ENCODE results near the gene FAM53A. TPM values are rescaled to one million over a fixed set of nuclear protein-coding genes. Genes with fewer than 3 reads are reported as not detected.

The FAM53A gene
- total RNA-seq, 1 experiment from 2014 or later: 3.1 TPM

GRCh38 chr4:1593881-1594345 is 90.2 kb downstream of the FAM53A start:
- no peak for ATAC-seq
- H3K9me3 ChIP-seq (ENCODE audit: low read length): no peaks in the 10 kb centered on the region

GRCh38 chr4:1593458-1593857 is 90.7 kb downstream of the FAM53A start:
- DNase-seq (no peak), ATAC-seq (no peak)
- Histone ChIP-seq H3K27ac (ENCODE audit: low read length) (no peak overlapping the region), H3K79me2 (ENCODE audit: low read length) (no peaks in the 10 kb centered on the region), H3K36me3 (ENCODE audit: low read depth, low read length) (no peaks in the 10 kb centered on the region), H4K20me1 (ENCODE audit: low read length) (no peaks in the 10 kb centered on the region), H3K9ac (ENCODE audit: low read length) (no peak overlapping the region), H3F3A (ENCODE audit: low read length, unreplicated experiment) (no peaks in the 10 kb centered on the region), H3K4me3 (ENCODE audit: low read length) (no peak overlapping the region), H3K9me2 (replicated peaks; ENCODE audit: low read length) (no peaks in the 10 kb centered on the region), H3K27me3 (ENCODE audit: low read length) (no peaks in the 10 kb centered on the region), H2AFZ (ENCODE audit: low read length) (no peak overlapping the region), H3K4me1 (ENCODE audit: insufficient read depth, low read length) (no peaks in the 10 kb centered on the region), H3K4me2 (ENCODE audit: low read length) (no peak overlapping the region), H3K9me3 (ENCODE audit: low read length) (no peaks in the 10 kb centered on the region)
- CTCF ChIA-PET: no interaction called here
- BruUV-seq (replicated peaks): no TSS peak
- TF ChIP-seq EZH2 (IDR thresholded peaks at IDR 0.05; ENCODE audit: low read length, unreplicated experiment): no peak
- no peak for TF ChIP-seq CTCF (conservative IDR thresholded peaks at IDR 0.05; ENCODE audit: low read depth, low read length)
- TF ChIP-seq EZH2phosphoT487 (IDR thresholded peaks at IDR 0.05; ENCODE audit: borderline replicate concordance, low read length): no peak
- POLR2A ChIA-PET (ENCODE audit: unreplicated experiment): no interaction called here
- intact Hi-C loops (cut with micrococcal nuclease): no loop called here

More at GRCh38 chr4:1593881-1594345, 90.2 kb downstream of the FAM53A start:
- TF ChIP-seq EZH2 (IDR thresholded peaks at IDR 0.05; ENCODE audit: low read length, unreplicated experiment): no peak
- no peak for TF ChIP-seq EZH2phosphoT487 (IDR thresholded peaks at IDR 0.05; ENCODE audit: borderline replicate concordance, low read length)
- no peak for TF ChIP-seq CTCF (conservative IDR thresholded peaks at IDR 0.05; ENCODE audit: low read depth, low read length)
- H3K4me3 ChIP-seq (ENCODE audit: low read length): no peak overlapping the region
- no peak overlapping the region for H3K27ac ChIP-seq (ENCODE audit: low read length)
- H3K36me3 ChIP-seq (ENCODE audit: low read depth, low read length): no peaks in the 10 kb centered on the region
- no peaks in the 10 kb centered on the region for H4K20me1 ChIP-seq (ENCODE audit: low read length)
- H3K4me1 ChIP-seq (ENCODE audit: insufficient read depth, low read length): no peaks in the 10 kb centered on the region
- H3F3A ChIP-seq (ENCODE audit: low read length, unreplicated experiment): no peaks in the 10 kb centered on the region
- BruUV-seq (replicated peaks): no TSS peak
- no peaks in the 10 kb centered on the region for H3K9me2 ChIP-seq (replicated peaks; ENCODE audit: low read length)
- intact Hi-C loops (cut with micrococcal nuclease): no loop called here
- no peaks in the 10 kb centered on the region for H3K79me2 ChIP-seq (ENCODE audit: low read length)
- H3K27me3 ChIP-seq (ENCODE audit: low read length): no peaks in the 10 kb centered on the region
- ChIA-PET POLR2A (ENCODE audit: unreplicated experiment) (no interaction called here), CTCF (no interaction called here)
- H2AFZ ChIP-seq (ENCODE audit: low read length): no peak overlapping the region
- no peak overlapping the region for H3K4me2 ChIP-seq (ENCODE audit: low read length)
- no peak for DNase-seq
- H3K9ac ChIP-seq (ENCODE audit: low read length): no peak overlapping the region

- Histone ChIP-seq H3K27ac (ENCODE audit: low read length) (no peak overlapping the region), H3K9me3 (ENCODE audit: low read length) (no peaks in the 10 kb centered on the region), H3K4me2 (ENCODE audit: low read length) (no peak overlapping the region), H3F3A (ENCODE audit: low read length, unreplicated experiment) (no peaks in the 10 kb centered on the region), H3K36me3 (ENCODE audit: low read depth, low read length) (no peaks in the 10 kb centered on the region), H3K9me2 (replicated peaks; ENCODE audit: low read length) (no peaks in the 10 kb centered on the region), H3K4me3 (ENCODE audit: low read length) (no peak overlapping the region), H2AFZ (ENCODE audit: low read length) (no peak overlapping the region), H3K79me2 (ENCODE audit: low read length) (no peaks in the 10 kb centered on the region), H3K4me1 (ENCODE audit: insufficient read depth, low read length) (no peaks in the 10 kb centered on the region), H3K9ac (ENCODE audit: low read length) (no peak overlapping the region), H4K20me1 (ENCODE audit: low read length) (no peaks in the 10 kb centered on the region), H3K27me3 (ENCODE audit: low read length) (no peaks in the 10 kb centered on the region)
- ATAC-seq (no peak), DNase-seq (no peak)
- intact Hi-C loops (cut with micrococcal nuclease): no loop called here
- CTCF ChIA-PET: no interaction called here
- no peak for TF ChIP-seq EZH2phosphoT487 (IDR thresholded peaks at IDR 0.05; ENCODE audit: borderline replicate concordance, low read length)
- no peak for TF ChIP-seq EZH2 (IDR thresholded peaks at IDR 0.05; ENCODE audit: low read length, unreplicated experiment)
- no peak for TF ChIP-seq CTCF (conservative IDR thresholded peaks at IDR 0.05; ENCODE audit: low read depth, low read length)
- no TSS peak for BruUV-seq (replicated peaks)
- POLR2A ChIA-PET (ENCODE audit: unreplicated experiment): no interaction called here
Observed at GRCh38 chr4:1592709-1593417, 91.2 kb downstream of the FAM53A start.

Data from PC-3 (cell line).